ENCODE data around the gene MKKS. TPM values are rescaled to one million over a fixed set of nuclear protein-coding genes. Genes with fewer than 3 reads are reported as not detected.

Gene MKKS
- total RNA-seq, 2 donors from 2014 or later = 3.2 to 5.4 TPM

- Mint-ChIP-seq H3K27ac (no peak overlapping the region), H3K4me3 (no peak overlapping the region), H3K27me3 (no peaks in the 10 kb centered on the region), H3K36me3 (ENCODE audit: low read depth) (no peaks in the 10 kb centered on the region), H3K4me1 (peaks cover 14% of the 10 kb centered on the region), H3K9me3 (no peaks in the 10 kb centered on the region)
- ATAC-seq (replicated peaks) = no peak
Measured at GRCh38 chr20:10466855-10467254, 32.8 kb upstream of the MKKS start.

GRCh38 chr20:10466325-10466724 is 32.3 kb upstream of the MKKS start:
- Mint-ChIP-seq H3K4me3 (no peak overlapping the region), H3K27ac (no peak overlapping the region), H3K36me3 (ENCODE audit: low read depth) (no peaks in the 10 kb centered on the region), H3K9me3 (no peaks in the 10 kb centered on the region), H3K27me3 (no peaks in the 10 kb centered on the region), H3K4me1 (peaks cover 14% of the 10 kb centered on the region)
- no peak for ATAC-seq (replicated peaks)

- Mint-ChIP-seq H3K4me3 (no peak overlapping the region), H3K36me3 (ENCODE audit: low read depth) (peaks cover 6% of the 10 kb centered on the region), H3K27ac (no peak overlapping the region), H3K27me3 (no peaks in the 10 kb centered on the region), H3K9me3 (no peaks in the 10 kb centered on the region), H3K4me1 (peaks cover 12% of the 10 kb centered on the region)
- ATAC-seq (replicated peaks) = no peak
Measured at GRCh38 chr20:10465135-10465534, 31.1 kb upstream of the MKKS start.

GRCh38 chr20:10463622-10464021 is 29.6 kb upstream of the MKKS start:
- ATAC-seq (replicated peaks) = no peak
- H3K9me3 Mint-ChIP-seq = no peaks in the 10 kb centered on the region
- no peak overlapping the region for H3K4me3 Mint-ChIP-seq
- H3K4me1 Mint-ChIP-seq = peaks cover 4% of the 10 kb centered on the region
- no peak overlapping the region for H3K27ac Mint-ChIP-seq
- H3K36me3 Mint-ChIP-seq (ENCODE audit: low read depth) = peaks cover 14% of the 10 kb centered on the region
- no peaks in the 10 kb centered on the region for H3K27me3 Mint-ChIP-seq

- no peak for ATAC-seq (replicated peaks)
- Mint-ChIP-seq H3K27ac (no peak overlapping the region), H3K36me3 (ENCODE audit: low read depth) (peaks cover 18% of the 10 kb centered on the region), H3K4me1 (no peaks in the 10 kb centered on the region), H3K27me3 (no peaks in the 10 kb centered on the region), H3K9me3 (peaks cover under 1% of the 10 kb centered on the region), H3K4me3 (no peak overlapping the region)
Measured at GRCh38 chr20:10462516-10462915, 28.5 kb upstream of the MKKS start.

GRCh38 chr20:10461495-10461894 is 27.5 kb upstream of the MKKS start:
- H3K4me3 Mint-ChIP-seq = no peak overlapping the region
- ATAC-seq (replicated peaks) = no peak
- peaks cover 6% of the 10 kb centered on the region for H3K9me3 Mint-ChIP-seq
- no peaks in the 10 kb centered on the region for H3K4me1 Mint-ChIP-seq
- H3K36me3 Mint-ChIP-seq (ENCODE audit: low read depth) = peaks cover 18% of the 10 kb centered on the region
- H3K27me3 Mint-ChIP-seq = no peaks in the 10 kb centered on the region
- no peak overlapping the region for H3K27ac Mint-ChIP-seq

- peak overlapping the region; percentile 83 for H3K27ac Mint-ChIP-seq
- H3K4me3 Mint-ChIP-seq = peak overlapping the region; percentile 72
- ATAC-seq (replicated peaks) = no peak
- H3K27me3 Mint-ChIP-seq = no peaks in the 10 kb centered on the region
- H3K4me1 Mint-ChIP-seq = peaks cover 8% of the 10 kb centered on the region
- peaks cover 10% of the 10 kb centered on the region for H3K36me3 Mint-ChIP-seq (ENCODE audit: low read depth)
- H3K9me3 Mint-ChIP-seq = peaks cover 6% of the 10 kb centered on the region
Measured at GRCh38 chr20:10454151-10454750, 20.2 kb upstream of the MKKS start.

- Mint-ChIP-seq H3K4me3 (peak overlapping the region; percentile 72), H3K27me3 (no peaks in the 10 kb centered on the region), H3K27ac (peak overlapping the region; percentile 83), H3K4me1 (peaks cover 9% of the 10 kb centered on the region), H3K9me3 (peaks cover 6% of the 10 kb centered on the region), H3K36me3 (ENCODE audit: low read depth) (no peaks in the 10 kb centered on the region)
- ATAC-seq (replicated peaks) = peak; percentile 93
Measured at GRCh38 chr20:10453241-10453640, 19.2 kb upstream of the MKKS start.

GRCh38 chr20:10449270-10449669 is 15.2 kb upstream of the MKKS start:
- H3K4me1 Mint-ChIP-seq = peaks cover 23% of the 10 kb centered on the region
- H3K36me3 Mint-ChIP-seq (ENCODE audit: low read depth) = no peaks in the 10 kb centered on the region
- H3K4me3 Mint-ChIP-seq = no peak overlapping the region
- no peak overlapping the region for H3K27ac Mint-ChIP-seq
- no peak for ATAC-seq (replicated peaks)
- no peaks in the 10 kb centered on the region for H3K27me3 Mint-ChIP-seq
- no peaks in the 10 kb centered on the region for H3K9me3 Mint-ChIP-seq

GRCh38 chr20:10448270-10449156 is 14.5 kb upstream of the MKKS start:
- no peak for ATAC-seq (replicated peaks)
- Mint-ChIP-seq H3K27me3 (no peaks in the 10 kb centered on the region), H3K36me3 (ENCODE audit: low read depth) (no peaks in the 10 kb centered on the region), H3K4me1 (peaks cover 23% of the 10 kb centered on the region), H3K9me3 (no peaks in the 10 kb centered on the region), H3K4me3 (peak overlapping the region; percentile 73), H3K27ac (no peak overlapping the region)

- Mint-ChIP-seq H3K9me3 (no peaks in the 10 kb centered on the region), H3K4me3 (peak overlapping the region; percentile 73), H3K27ac (peak overlapping the region; percentile 50), H3K27me3 (no peaks in the 10 kb centered on the region), H3K36me3 (ENCODE audit: low read depth) (no peaks in the 10 kb centered on the region), H3K4me1 (peaks cover 14% of the 10 kb centered on the region)
- ATAC-seq (replicated peaks) = peak; percentile 99
Measured at GRCh38 chr20:10447028-10447427, 13.0 kb upstream of the MKKS start.

- H3K9me3 Mint-ChIP-seq = no peaks in the 10 kb centered on the region
- H3K27ac Mint-ChIP-seq = no peak overlapping the region
- no peaks in the 10 kb centered on the region for H3K27me3 Mint-ChIP-seq
- peaks cover 14% of the 10 kb centered on the region for H3K4me1 Mint-ChIP-seq
- no peaks in the 10 kb centered on the region for H3K36me3 Mint-ChIP-seq (ENCODE audit: low read depth)
- H3K4me3 Mint-ChIP-seq = no peak overlapping the region
- ATAC-seq (replicated peaks) = no peak
Measured at GRCh38 chr20:10445758-10446157, 11.7 kb upstream of the MKKS start.

GRCh38 chr20:10443936-10444335 is 9.9 kb upstream of the MKKS start:
- H3K36me3 Mint-ChIP-seq (ENCODE audit: low read depth) = no peaks in the 10 kb centered on the region
- H3K9me3 Mint-ChIP-seq = no peaks in the 10 kb centered on the region
- H3K4me1 Mint-ChIP-seq = peaks cover 14% of the 10 kb centered on the region
- no peaks in the 10 kb centered on the region for H3K27me3 Mint-ChIP-seq
- no peak for ATAC-seq (replicated peaks)
- no peak overlapping the region for H3K4me3 Mint-ChIP-seq
- no peak overlapping the region for H3K27ac Mint-ChIP-seq

- peak overlapping the region; percentile 36 for H3K27ac Mint-ChIP-seq
- H3K36me3 Mint-ChIP-seq (ENCODE audit: low read depth) = no peaks in the 10 kb centered on the region
- ATAC-seq (replicated peaks) = no peak
- H3K4me1 Mint-ChIP-seq = peaks cover 10% of the 10 kb centered on the region
- peak overlapping the region; percentile 89 for H3K4me3 Mint-ChIP-seq
- H3K9me3 Mint-ChIP-seq = no peaks in the 10 kb centered on the region
- no peaks in the 10 kb centered on the region for H3K27me3 Mint-ChIP-seq
Measured at GRCh38 chr20:10438217-10438616, 4.2 kb upstream of the MKKS start.

GRCh38 chr20:10436053-10436699 is 2.2 kb upstream of the MKKS start:
- ATAC-seq (replicated peaks) = no peak
- Mint-ChIP-seq H3K27me3 (no peaks in the 10 kb centered on the region), H3K9me3 (no peaks in the 10 kb centered on the region), H3K4me1 (peaks cover 24% of the 10 kb centered on the region), H3K36me3 (ENCODE audit: low read depth) (no peaks in the 10 kb centered on the region), H3K4me3 (peak overlapping the region; percentile 89), H3K27ac (peak overlapping the region; percentile 93)
